ENCODE data around the gene TOP2B. TPM values are rescaled to one million over a fixed set of nuclear protein-coding genes. Genes with fewer than 3 reads are reported as not detected.

The TOP2B gene
- total RNA-seq, 1 experiment from 2014 or later: 77.0 TPM

GRCh38 chr3:25621087-25621486 lies 43.6 kb downstream of the TOP2B start:
- no peak overlapping the region for H3K27ac ChIP-seq
- H3K36me3 ChIP-seq: peaks cover 37% of the 10 kb centered on the region
- DNase-seq (ENCODE audit: low read depth in 1 of 2, low spot score in 2 of 2): no peak
- H3K4me1 ChIP-seq (replicated peaks): no peaks in the 10 kb centered on the region
- no peaks in the 10 kb centered on the region for H3K9me3 ChIP-seq (replicated peaks)
- H3K27me3 ChIP-seq (replicated peaks): no peaks in the 10 kb centered on the region
- no peak overlapping the region for H3K4me3 ChIP-seq

- no peak for DNase-seq (ENCODE audit: low read depth in 1 of 2, low spot score in 2 of 2)
- H3K9me3 ChIP-seq (replicated peaks): no peaks in the 10 kb centered on the region
Observed at GRCh38 chr3:25620493-25620892, 44.2 kb downstream of the TOP2B start.

GRCh38 chr3:25619382-25619781 lies 45.3 kb downstream of the TOP2B start:
- no peaks in the 10 kb centered on the region for H3K4me1 ChIP-seq (replicated peaks)
- H3K4me3 ChIP-seq: no peak overlapping the region
- DNase-seq (ENCODE audit: low read depth in 1 of 2, low spot score in 2 of 2): no peak
- H3K36me3 ChIP-seq: peaks cover 33% of the 10 kb centered on the region
- no peaks in the 10 kb centered on the region for H3K9me3 ChIP-seq (replicated peaks)
- no peak overlapping the region for H3K27ac ChIP-seq
- H3K27me3 ChIP-seq (replicated peaks): no peaks in the 10 kb centered on the region

More at GRCh38 chr3:25620493-25620892, 44.2 kb downstream of the TOP2B start:
- H3K4me3 ChIP-seq: no peak overlapping the region
- H3K27ac ChIP-seq: no peak overlapping the region
- no peaks in the 10 kb centered on the region for H3K27me3 ChIP-seq (replicated peaks)
- peaks cover 37% of the 10 kb centered on the region for H3K36me3 ChIP-seq
- H3K4me1 ChIP-seq (replicated peaks): no peaks in the 10 kb centered on the region

DNA sequence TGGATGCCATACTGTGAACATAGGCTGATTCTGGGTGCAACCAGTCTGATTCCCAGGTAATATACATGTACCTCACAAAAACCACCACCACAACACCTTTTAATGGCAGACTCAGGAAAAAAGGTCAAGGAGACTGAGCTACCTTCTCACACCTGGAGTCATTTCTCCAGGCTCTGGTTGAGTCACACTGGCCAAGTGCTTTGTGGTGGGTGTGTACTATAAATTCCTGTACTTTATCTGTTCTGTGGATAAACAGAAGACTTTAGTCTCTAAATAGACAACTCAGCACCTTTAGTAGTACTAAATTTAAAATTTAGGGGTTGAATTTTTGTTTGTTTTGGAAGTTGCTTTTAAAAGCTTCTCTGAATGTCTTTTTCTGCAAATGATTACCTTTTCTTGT lies 46.7 kb downstream of the TOP2B start:
- Histone ChIP-seq H3K36me3 (peaks cover 31% of the 10 kb centered on the region), H3K27me3 (replicated peaks) (no peaks in the 10 kb centered on the region), H3K4me3 (no peak overlapping the region), H3K27ac (no peak overlapping the region), H3K9me3 (replicated peaks) (no peaks in the 10 kb centered on the region), H3K4me1 (replicated peaks) (no peaks in the 10 kb centered on the region)
- no peak for DNase-seq (ENCODE audit: low read depth in 1 of 2, low spot score in 2 of 2)

DNA sequence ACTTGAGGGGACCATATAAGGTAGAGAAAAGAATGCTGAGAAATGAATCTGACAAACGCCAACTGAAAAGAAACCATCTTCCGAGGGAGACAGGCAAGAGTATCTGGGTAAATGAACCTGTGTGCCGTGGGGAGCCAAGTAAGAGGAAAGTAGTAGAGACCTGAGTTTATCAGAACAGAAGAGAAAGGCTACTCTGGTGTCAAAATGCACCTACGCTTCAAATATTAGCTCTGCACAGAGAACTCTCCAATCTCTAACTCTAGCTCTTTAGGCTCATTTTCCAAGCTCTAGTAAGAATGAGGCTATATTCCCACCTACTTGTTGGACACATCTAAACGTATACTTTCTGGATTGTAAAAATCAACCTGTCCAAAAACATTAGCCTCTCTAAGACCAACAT lies 53.5 kb downstream of the TOP2B start:
- Histone ChIP-seq H3K36me3 (peaks cover 54% of the 10 kb centered on the region), H3K27ac (no peak overlapping the region), H3K4me1 (replicated peaks) (no peaks in the 10 kb centered on the region), H3K9me3 (replicated peaks) (no peaks in the 10 kb centered on the region), H3K4me3 (no peak overlapping the region), H3K27me3 (replicated peaks) (no peaks in the 10 kb centered on the region)
- DNase-seq (ENCODE audit: low read depth in 1 of 2, low spot score in 2 of 2): no peak

- H3K4me3 ChIP-seq: no peak overlapping the region
- H3K27ac ChIP-seq: no peak overlapping the region
- H3K9me3 ChIP-seq (replicated peaks): no peaks in the 10 kb centered on the region
- H3K36me3 ChIP-seq: peaks cover 54% of the 10 kb centered on the region
- no peaks in the 10 kb centered on the region for H3K4me1 ChIP-seq (replicated peaks)
- no peak for DNase-seq (ENCODE audit: low read depth in 1 of 2, low spot score in 2 of 2)
- no peaks in the 10 kb centered on the region for H3K27me3 ChIP-seq (replicated peaks)
Observed at GRCh38 chr3:25610779-25611178, 53.9 kb downstream of the TOP2B start.

GRCh38 chr3:25610167-25610566 lies 54.5 kb downstream of the TOP2B start:
- no peaks in the 10 kb centered on the region for H3K4me1 ChIP-seq (replicated peaks)
- no peaks in the 10 kb centered on the region for H3K27me3 ChIP-seq (replicated peaks)
- no peaks in the 10 kb centered on the region for H3K9me3 ChIP-seq (replicated peaks)
- H3K36me3 ChIP-seq: peaks cover 54% of the 10 kb centered on the region
- H3K27ac ChIP-seq: no peak overlapping the region
- H3K4me3 ChIP-seq: no peak overlapping the region
- DNase-seq (ENCODE audit: low read depth in 1 of 2, low spot score in 2 of 2): no peak

DNA sequence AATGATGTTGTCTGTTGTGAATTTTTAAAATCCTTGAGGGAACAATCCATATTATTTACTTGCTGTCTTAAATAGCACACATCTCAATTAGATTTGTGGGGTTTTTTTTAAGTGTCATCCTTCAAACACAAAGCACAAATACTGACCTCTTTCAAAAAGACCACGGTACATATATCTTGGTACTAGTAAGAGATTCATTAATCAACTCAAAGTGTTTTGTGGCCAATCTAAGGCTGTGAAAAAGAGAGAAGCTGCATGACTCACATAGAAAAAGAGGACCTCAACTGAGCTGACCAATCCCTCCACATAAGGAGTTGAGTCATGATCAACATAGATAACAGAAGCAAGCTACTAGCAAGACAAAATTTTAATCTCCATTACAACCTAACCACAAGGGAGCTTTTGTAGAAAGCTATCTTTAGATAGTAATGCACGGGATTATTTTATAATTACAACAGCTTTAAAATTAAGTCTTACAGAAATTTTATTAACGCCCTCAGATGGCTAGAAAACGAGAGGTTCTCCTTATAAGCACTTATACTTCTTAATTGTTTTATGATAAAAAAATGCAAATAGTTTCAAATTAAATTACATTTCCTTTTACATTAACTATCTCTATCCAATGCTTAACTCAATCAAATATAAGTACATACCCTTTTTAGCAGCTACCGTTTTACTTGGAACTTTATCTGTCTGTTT lies 60.5 kb downstream of the TOP2B start:
- H3K4me3 ChIP-seq: no peak overlapping the region
- H3K4me1 ChIP-seq (replicated peaks): peaks cover 6% of the 10 kb centered on the region; the same call in 1 of the 2 replicates
- H3K36me3 ChIP-seq: peaks cover 55% of the 10 kb centered on the region
- no peaks in the 10 kb centered on the region for H3K9me3 ChIP-seq (replicated peaks)
- peak in 1 of 2 experiments; percentile 33 for DNase-seq (ENCODE audit: low read depth in 1 of 2, low spot score in 2 of 2)
- H3K27ac ChIP-seq: no peak overlapping the region
- no peaks in the 10 kb centered on the region for H3K27me3 ChIP-seq (replicated peaks)

DNA sequence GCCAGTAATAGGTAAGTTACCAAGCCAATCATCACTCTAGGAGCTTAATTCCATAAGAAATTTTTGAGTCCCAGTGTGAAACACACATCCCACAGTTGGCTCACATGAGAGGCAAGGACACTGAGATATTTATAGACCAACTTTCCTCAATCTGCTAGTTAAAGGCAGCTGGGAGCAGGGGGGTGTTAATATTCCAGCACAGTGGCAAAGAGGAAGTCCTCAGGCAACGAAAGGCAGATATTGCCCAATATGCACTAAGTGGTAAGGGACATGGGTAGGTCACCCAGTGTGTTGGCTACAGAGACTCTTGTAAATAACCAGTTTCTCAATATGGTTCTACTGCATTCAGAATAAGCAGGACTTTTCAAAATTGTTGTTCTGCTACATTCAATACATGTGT lies 61.0 kb downstream of the TOP2B start:
- Histone ChIP-seq H3K4me3 (no peak overlapping the region), H3K27ac (no peak overlapping the region), H3K36me3 (peaks cover 54% of the 10 kb centered on the region), H3K27me3 (replicated peaks) (no peaks in the 10 kb centered on the region), H3K4me1 (replicated peaks) (peaks cover 6% of the 10 kb centered on the region; the same call in 1 of the 2 replicates), H3K9me3 (replicated peaks) (no peaks in the 10 kb centered on the region)
- DNase-seq (ENCODE audit: low read depth in 1 of 2, low spot score in 2 of 2): no peak

- H3K27ac ChIP-seq: no peak overlapping the region
- H3K4me1 ChIP-seq (replicated peaks): peaks cover 14% of the 10 kb centered on the region
- H3K36me3 ChIP-seq: peaks cover 57% of the 10 kb centered on the region
- H3K4me3 ChIP-seq: no peak overlapping the region
- no peaks in the 10 kb centered on the region for H3K27me3 ChIP-seq (replicated peaks)
- no peaks in the 10 kb centered on the region for H3K9me3 ChIP-seq (replicated peaks)
- no peak for DNase-seq (ENCODE audit: low read depth in 1 of 2, low spot score in 2 of 2)
Observed at GRCh38 chr3:25597535-25598101, 67.1 kb downstream of the TOP2B start.

GRCh38 chr3:25594007-25594502 lies 70.7 kb downstream of the TOP2B start:
- DNase-seq (ENCODE audit: low read depth in 1 of 2, low spot score in 2 of 2): peak in 1 of 2 experiments; percentile 81
- Histone ChIP-seq H3K36me3 (peaks cover 34% of the 10 kb centered on the region), H3K27ac (peak overlapping the region; percentile 81)

DNA sequence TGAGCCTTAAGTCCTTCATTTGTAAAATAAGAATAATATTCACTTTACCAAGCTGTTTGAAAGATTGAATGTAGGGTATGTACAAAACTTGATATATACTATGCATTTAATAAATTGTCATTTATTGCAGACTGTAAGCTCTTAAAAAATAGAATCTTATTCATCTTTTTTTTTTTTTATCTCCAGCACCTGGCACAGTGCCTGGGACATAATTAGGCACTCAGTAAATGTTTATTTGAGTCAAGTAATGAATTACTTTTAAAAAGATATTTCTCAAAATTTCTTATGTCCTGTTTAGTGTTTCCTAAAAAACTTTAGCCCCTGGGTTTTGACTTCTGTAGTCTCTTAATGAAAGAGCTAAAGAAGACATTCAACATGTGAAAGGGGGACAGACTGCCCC lies 71.7 kb downstream of the TOP2B start:
- Histone ChIP-seq H3K36me3 (peaks cover 28% of the 10 kb centered on the region), H3K4me1 (replicated peaks) (peaks cover 21% of the 10 kb centered on the region), H3K27me3 (replicated peaks) (no peaks in the 10 kb centered on the region), H3K4me3 (no peak overlapping the region), H3K9me3 (replicated peaks) (no peaks in the 10 kb centered on the region), H3K27ac (peak overlapping the region; percentile 81)
- no peak for DNase-seq (ENCODE audit: low read depth in 1 of 2, low spot score in 2 of 2)

More at GRCh38 chr3:25594007-25594502, 70.7 kb downstream of the TOP2B start:
- no peaks in the 10 kb centered on the region for H3K27me3 ChIP-seq (replicated peaks)
- H3K4me1 ChIP-seq (replicated peaks): peaks cover 21% of the 10 kb centered on the region
- no peaks in the 10 kb centered on the region for H3K9me3 ChIP-seq (replicated peaks)
- no peak overlapping the region for H3K4me3 ChIP-seq

- Histone ChIP-seq H3K4me1 (replicated peaks) (peaks cover 21% of the 10 kb centered on the region), H3K27ac (peak overlapping the region; percentile 81), H3K27me3 (replicated peaks) (no peaks in the 10 kb centered on the region), H3K36me3 (peaks cover 23% of the 10 kb centered on the region), H3K9me3 (replicated peaks) (no peaks in the 10 kb centered on the region), H3K4me3 (no peak overlapping the region)
- DNase-seq (ENCODE audit: low read depth in 1 of 2, low spot score in 2 of 2): peak; percentile 73 to 86
Observed at GRCh38 chr3:25592510-25592968, 72.2 kb downstream of the TOP2B start.

- H3K4me3 ChIP-seq: no peak overlapping the region
- DNase-seq (ENCODE audit: low read depth in 1 of 2, low spot score in 2 of 2): no peak
Observed at GRCh38 chr3:25589783-25590258, 74.9 kb downstream of the TOP2B start.

More at GRCh38 chr3:25589783-25590258, 74.9 kb downstream of the TOP2B start:
- H3K9me3 ChIP-seq (replicated peaks): no peaks in the 10 kb centered on the region
- H3K4me1 ChIP-seq (replicated peaks): peaks cover 21% of the 10 kb centered on the region
- H3K27ac ChIP-seq: no peak overlapping the region
- H3K27me3 ChIP-seq (replicated peaks): no peaks in the 10 kb centered on the region
- H3K36me3 ChIP-seq: no peaks in the 10 kb centered on the region
